ENCODE data around the gene BAZ1B.

GRCh38 chr7:73537051-73537450 is 15.0 kb upstream of the BAZ1B start:
- TF ChIP-seq CTCF (IDR thresholded peaks at IDR 0.05): no peak
- TF ChIP-seq ZFX (IDR thresholded peaks at IDR 0.05; ENCODE audit: borderline replicate concordance): no peak
